ENCODE data around the gene DPH1.
"Not testable (repeated sequence)": the region's sequence is repeated elsewhere in the genome, so short reads cannot be mapped to it uniquely, and the experiment has no call there.

DPH1 gene

DNA sequence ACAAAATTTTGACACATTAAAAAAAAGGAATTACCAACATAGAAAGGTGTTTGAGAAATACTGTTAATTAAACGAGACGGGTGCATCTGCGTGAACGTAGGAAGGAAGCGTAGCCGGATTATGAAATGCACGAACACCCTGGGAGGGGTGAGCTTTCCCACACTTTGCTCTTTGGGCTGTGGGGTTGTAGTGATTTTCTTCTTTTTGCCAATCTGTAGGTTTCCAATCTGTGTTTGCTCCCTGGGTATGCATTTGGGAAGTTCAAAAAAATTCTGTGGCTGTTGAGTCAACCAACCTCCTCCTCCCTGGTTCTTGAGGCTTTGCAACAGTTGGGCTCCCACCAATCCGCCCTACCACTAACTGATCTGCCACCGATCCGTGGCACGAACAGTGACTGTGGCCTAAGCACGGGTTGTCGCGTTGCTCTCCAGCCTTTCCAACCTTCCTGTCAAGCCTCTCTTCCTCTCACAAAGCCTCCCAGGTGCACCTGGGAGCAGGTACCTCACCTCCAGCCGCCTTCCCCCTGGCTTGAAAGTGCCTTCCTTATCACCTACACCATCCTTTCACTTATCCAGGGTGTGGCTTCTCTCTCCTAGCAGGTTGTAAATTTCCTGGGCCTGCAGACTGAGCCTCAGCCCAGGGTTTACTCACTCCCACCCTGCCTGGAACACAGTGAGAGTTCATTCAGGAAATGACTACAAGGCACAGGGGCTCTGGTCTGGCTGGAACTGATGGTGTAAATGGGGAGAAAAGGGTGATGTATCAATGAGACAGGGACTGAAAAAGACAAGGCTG, 21.4 kb upstream of the DPH1 start:
- no peak for DNase-seq (ENCODE audit: low read depth in 3 of 3, low spot score in 1 of 3)

DNA sequence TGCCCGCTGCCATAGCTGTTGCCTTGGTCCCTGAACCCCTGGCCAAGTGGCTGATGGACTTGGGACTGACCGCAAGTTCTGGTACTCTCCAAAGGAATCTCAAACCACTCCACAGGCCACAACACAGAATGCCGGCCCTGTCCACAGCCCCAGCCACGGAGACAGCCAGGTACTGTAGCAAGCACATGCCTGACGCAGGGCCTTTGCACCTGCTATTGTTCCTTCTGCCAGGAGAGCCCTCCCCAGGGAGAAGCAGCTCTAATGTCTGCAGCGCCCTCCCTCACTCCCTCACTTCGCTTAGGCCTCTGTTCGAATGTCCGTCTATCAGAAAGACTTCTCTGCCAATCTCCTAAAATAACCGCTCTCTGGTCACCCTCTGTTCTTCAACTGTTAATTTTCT, 20.2 kb upstream of the DPH1 start:
- no peak for DNase-seq (ENCODE audit: low read depth in 3 of 3, low spot score in 1 of 3)

DNA sequence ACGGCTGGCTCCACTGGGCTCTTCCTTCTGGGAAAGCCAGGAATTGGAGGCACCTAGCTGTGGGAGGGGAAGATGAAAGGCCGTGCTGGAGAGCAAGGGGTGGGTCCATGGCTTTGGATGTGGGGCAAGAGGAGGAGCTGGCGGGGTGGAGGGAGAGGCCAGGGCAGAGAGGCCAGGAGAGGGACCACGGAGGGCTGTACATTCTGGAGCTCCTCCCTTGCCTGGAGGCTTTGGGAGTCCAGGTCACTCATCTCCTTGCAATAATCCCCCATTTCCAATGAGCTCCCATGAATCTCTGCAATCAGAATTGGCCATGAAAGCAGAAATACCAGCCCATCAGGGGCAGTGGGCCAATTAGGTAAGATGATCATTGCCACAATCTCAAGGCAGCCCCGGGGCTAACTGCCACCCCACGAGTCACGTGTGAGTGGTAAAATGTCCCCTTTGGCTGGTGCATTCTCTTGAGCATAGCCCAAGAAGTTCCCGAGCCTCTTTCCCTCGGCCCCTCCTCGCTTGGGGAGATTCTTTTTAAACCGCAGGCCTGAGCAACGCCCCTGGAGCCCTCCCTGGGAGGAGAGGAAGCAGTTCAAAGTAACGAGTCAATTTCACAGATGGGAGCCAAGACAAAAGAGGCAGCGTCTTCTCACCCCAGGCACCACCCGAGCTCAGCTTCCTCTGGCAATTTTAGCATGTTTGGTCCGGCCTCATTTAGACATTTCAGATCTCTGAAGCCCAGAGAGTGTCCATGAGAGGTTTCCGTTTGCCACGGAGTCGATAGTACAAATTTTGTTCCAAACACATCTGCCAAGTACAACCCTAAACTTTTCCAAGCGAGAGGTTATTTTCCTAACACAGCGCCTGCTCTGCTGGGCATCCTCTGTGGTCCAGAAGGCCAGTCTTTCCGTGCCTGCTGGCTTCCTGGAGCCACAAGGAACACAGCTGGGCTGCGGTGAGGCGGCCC, 18.3 kb upstream of the DPH1 start:
- no peak for DNase-seq (ENCODE audit: low read depth in 3 of 3, low spot score in 1 of 3)

DNA sequence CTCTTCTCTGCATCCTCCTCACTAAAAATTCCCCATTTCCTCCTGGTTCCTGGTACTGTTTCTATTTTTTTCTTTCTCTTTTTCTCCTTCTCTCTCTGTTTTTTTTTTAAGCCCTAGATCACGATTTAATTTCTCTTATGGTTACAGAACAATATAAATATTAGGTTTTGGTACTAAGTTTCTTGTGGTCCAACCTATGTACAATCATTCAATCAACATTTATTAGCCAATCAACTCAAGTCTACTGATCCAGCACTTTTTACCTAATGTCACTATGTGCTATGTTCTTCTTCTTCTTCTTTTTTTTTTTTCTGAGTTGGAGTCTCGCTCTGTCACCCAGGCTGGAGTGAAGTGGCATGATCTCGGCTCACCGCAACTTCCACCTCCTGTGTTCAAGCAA, 17.5 kb upstream of the DPH1 start:
- DNase-seq (ENCODE audit: low read depth in 3 of 3, low spot score in 1 of 3) = no peak

DNA sequence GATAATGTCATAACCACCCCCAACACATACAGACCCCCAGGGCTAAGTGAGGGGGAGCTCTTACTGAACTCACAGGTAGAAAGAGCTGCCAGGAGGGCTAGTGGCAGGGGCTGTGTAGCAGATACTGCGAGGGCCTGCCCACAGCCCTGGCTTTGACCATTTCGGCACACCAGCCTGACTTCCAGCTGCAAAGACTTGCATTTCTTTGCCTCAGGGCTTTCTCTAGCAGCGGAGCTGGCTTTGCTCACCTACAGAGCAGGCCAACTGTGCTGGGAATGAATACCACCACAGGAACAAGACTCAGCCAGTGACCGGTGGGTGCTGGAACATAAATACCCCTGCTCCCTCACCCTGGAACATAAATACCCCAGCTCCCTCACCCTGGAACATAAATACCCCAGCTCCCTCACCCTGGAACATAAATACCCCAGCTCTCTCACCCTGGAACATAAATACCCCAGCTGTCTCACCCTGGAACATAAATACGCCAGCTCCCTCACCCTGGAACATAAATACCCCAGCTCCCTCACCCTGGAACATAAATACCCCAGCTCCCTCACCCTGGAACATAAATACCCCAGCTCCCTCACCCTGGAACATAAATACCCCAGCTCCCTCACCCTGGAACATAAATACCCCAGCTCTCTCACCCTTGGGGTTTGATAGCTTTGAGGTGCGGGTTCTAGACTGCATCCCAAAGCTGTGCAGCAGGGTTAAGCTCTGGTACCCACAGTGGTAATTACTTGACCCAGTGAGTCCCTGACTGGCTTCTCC, 16.5 kb upstream of the DPH1 start:
- not testable (repeated sequence) for DNase-seq (ENCODE audit: low read depth in 3 of 3, low spot score in 1 of 3)

DNA sequence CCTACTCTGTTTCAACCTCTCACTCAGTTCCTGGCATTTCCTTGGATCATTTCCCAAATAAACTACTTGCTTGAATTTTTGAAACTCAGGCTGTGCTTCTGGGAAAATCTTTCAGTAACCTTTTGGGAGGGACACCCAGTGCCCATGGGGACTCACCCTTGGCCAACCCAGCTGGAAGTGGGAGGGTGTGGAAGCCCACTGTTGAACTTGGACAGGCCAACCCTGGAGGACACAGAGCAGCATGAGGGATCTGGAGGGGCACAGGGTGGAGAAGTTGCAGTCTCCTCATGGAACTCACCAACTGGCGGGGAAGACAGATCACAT, 16.0 kb upstream of the DPH1 start:
- no peak for DNase-seq (ENCODE audit: low read depth in 3 of 3, low spot score in 1 of 3)

DNA sequence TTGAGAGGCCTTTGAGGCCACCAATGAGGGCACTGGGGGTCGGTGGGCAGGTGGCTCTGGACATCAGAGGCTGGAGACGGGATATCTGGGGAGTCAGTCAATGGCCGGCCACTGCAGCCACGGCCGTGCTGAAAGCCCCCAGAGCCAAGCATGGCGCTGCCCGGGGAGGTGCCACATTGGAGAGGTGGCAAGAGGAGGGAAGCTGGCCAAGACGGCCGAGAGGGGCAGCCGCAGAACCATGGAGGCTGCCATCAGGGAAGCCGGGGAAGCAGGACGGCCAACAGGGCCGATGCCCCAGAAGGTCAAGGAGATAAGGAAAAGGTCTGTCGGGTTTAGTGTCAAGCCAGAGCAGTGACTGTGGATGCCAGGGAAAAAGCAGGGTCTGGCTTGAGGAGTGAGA, 14.6 kb upstream of the DPH1 start:
- no peak for DNase-seq (ENCODE audit: low read depth in 3 of 3, low spot score in 1 of 3)

DNA sequence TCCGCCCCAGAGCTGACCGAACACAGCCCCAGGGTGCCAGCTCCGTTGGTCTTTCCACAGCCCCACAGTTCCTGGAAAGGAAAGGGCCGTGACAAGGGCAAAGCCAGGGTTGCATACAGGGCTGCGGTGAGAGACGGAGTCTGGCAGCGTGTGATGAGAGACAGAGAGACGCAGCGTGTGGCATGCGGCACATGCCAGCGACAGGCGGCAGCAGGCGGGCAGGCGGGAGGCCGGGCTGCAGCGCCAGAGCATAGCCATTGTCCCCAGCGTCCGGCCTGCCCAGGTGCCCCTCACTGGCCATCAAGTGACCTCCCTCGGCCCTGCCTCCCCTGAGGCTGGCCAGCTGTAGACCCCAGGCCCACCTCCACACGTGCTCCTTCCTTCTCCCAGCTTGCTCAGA, 13.5 kb upstream of the DPH1 start:
- DNase-seq (ENCODE audit: low read depth in 3 of 3, low spot score in 1 of 3) = no peak

DNA sequence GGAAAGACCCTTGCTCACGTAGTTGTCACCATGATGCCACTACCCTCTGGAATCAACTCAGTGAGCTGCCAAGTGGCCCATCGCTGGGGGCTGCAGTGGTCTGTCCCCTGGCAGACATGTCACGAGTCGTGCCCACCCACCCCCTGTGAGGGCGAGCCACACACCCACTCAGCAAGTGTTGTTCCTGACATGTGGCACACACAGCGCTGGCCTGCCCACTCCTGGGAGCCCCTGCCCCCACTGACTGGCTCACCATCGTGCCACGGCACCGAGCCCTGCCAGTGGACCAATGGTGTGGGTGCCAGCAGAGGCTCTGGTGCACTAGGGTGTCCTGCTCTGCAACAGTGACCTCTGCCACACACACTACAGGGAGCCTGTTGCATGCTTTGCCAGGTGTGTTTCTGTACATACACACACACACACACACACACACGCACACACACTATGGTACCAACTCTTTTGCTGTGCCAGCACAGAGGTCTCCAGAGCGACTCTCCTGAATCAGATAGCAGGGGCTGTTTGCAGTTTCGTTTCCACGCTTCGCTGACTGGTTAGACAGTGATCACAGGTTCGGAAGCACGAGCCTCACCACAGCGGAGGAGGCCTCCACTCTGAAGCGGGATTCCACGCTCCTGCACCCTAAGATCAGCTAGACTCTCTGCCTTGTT, 12.5 kb upstream of the DPH1 start:
- DNase-seq (ENCODE audit: low read depth in 3 of 3, low spot score in 1 of 3) = no peak

DNA sequence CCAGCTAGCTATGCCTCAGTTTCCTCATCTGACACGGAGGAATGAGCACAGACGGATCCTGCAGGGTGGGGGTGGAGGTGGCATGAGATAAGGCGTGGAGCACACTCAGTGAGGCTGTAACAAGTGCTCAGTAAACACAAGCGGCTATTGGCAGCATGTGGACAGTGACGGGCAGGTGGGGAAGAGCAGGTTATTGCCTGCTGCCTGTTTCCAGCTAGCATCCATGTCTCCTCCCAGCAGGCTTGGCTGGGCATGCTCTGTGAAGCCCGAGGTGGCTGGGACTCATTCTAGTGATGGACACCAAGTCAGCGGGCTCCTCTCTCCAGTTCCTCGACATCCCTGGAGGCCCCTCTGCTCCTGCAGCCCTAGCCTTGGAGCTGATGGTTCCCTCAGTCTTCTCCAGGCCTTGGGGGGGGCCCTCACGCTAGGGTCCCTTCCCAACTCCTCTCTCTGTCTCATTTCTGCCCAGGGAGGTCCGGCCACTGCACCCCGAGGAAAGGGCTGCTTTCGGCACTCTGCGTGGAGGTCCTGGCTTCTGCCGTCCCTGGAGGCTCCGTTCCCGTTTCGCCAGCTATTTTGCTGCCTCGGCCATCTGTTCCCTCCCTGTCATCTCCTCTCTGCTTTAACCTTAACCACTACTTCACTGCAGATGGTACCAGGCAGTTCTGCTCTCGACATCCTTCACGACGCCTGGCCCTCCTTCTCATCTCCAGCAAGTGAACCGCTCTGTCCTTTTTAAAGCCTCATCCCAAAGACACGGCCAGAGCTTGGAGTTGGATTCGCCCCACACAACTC, 11.0 kb upstream of the DPH1 start:
- no peak for DNase-seq (ENCODE audit: low read depth in 3 of 3, low spot score in 1 of 3)

DNA sequence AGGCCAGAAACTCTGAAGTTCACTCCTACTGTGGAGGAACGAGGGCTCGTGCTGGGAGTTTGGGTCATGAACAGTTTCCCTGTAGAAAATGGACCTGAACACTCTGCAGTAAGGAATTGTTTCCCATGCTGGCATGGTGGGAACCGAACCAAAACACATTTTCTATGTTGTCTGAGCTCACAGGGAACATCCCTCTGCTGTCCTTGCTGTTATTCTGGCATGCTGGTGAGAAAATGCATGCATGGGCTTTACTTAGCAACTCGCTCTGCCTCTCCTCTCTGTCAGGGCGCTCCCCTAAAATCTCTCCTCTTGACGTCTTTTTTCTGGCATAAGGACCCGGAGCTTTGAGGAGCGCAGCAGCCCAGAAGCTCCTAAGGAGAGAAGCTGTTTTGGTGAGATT, 10.2 kb upstream of the DPH1 start:
- DNase-seq (ENCODE audit: low read depth in 3 of 3, low spot score in 1 of 3) = no peak

DNA sequence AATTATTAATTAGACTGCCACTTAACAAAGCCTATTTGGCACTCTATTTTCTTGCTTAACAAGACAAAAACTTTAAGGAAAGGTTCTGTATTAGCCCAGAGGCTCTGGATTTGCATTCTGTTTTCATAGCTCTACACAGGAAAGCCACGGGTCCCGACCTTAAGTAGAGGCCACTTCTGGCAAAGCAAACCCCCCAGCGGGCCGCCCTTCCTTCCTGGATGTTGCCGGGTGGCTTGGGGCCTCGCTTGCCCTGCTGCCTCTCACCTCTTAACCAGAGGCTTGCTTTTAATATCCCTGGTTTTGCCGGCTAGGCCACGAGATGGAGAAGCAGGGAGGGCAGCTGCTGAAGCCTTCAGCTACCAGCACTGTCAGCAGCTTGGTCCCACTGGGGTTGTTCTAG, 9.2 kb upstream of the DPH1 start:
- DNase-seq (ENCODE audit: low read depth in 3 of 3, low spot score in 1 of 3) = no peak

DNA sequence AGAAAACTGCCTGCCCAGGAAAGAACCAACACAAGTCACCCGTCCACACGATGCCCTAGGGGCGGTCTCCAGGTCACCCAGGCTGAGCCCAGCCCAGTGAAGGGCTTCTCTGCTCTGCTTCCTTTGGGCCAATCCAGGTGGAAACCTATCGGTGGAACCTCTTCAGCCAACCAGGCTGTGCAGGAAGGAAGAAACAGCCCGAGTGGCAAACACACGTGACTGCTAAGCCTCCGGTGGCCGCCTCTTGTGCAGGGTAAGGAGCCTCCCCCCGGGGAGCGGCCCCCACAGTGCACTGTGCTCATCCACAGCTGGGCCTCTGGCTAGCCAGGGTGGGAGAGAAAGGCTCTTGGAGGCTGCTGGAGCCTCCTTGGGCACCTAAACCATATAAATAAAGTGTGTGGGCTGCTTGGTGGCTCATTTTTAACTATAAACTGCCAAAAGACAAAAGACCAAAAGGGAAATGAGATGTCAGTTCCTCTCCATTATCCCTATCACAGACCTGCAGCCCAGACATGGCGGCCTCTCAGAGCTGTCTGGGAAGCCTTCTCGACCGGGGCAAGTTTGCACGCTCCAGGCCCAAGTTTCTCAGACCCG, 7.2 kb upstream of the DPH1 start:
- DNase-seq (ENCODE audit: low read depth in 3 of 3, low spot score in 1 of 3) = no peak

DNA sequence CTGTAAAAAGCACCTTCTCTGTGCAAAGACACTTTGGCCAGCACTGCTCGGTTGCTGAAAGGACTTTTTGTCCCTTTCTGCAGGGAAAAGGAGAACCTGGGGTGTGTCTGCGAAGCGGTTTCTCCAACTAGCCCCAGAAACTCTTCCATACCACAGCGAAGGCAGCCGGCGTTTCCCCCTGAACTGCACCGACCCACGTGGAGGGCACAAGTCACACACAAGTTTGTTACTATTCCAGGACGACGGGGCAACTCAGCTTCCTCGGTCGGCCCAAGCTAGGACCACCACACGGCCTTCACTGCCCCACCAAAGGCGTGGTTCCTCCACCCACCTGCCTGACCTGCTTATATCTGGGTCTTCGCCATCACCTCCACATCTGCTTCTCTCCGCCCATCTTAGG, 6.7 kb upstream of the DPH1 start:
- DNase-seq (ENCODE audit: low read depth in 3 of 3, low spot score in 1 of 3) = no peak

DNA sequence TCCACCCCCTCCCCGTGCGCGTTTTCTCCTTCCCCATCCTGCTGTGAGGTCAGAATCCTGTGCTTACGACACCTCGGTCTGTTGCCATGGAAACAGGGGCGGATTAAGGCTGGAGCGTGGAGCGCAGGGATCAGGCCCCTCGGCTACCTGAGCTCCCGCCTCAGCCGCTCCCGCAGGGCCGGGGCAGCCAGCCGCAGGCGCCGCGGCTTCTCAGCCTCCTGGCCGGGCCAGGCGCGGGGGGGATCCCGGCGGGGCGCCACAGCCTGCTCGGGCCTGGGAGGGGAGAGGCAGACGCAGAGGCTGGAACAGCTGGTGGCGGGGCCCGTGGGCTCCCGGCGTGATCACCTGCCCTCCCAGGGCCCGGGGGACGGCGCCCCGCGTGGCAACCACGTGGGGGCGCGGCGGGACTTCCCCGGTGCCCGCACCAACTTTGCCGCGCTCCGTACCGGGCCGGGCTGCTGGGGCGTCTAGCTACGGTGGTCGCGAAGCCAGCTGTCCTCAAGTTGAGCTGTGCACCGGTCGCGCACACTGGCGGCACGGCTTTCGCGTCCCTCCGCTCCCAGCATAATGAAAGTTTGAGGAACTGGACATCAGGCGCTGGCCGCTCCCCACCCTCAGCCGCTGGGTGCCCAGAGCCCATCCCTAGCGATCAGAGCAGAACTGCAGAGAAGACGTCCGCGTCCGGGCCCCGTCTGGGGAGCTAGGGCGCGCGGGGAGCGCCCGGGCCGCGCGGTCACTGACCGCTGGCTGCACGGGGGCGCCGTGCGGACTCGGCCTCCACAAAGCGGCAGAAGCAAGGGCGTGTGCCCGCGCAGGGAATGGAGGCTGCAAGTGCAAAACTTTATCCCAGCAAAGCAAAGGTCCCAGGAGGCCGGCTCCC, 6.0 kb upstream of the DPH1 start:
- DNase-seq (ENCODE audit: low read depth in 3 of 3, low spot score in 1 of 3) = no peak

DNA sequence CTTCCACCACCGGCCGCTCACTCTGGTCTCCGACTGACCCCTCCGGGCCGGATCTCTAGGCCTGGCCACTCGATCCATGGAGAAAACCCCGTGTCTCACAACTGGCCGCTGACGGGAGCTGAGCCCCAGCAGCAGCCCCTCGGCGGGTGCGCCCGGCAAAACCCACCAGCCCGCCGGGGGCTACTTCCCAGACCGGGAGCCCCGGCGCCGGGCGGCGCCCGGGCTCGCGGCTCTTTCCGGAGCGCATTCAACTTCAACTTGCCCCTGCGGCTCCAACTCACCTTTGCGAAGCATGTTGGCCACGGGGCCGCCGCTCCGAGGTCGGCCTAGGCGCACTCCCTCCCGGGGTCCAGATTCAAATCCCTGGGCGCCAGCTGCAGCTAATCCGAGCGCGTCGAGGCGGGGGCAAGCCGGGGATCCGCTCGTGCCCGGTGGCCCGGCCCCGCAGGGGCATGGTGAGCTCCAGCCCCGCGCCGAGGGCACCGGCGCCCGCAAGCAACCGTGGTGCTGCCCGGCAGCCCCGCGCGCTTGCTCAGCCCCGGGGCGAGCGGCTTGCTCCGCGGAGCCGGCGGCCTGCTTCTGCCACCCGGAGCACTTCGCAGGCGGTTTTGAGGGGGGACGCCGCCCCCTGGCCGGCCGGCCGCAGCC, 5.3 kb upstream of the DPH1 start:
- no peak for DNase-seq (ENCODE audit: low read depth in 3 of 3, low spot score in 1 of 3)

DNA sequence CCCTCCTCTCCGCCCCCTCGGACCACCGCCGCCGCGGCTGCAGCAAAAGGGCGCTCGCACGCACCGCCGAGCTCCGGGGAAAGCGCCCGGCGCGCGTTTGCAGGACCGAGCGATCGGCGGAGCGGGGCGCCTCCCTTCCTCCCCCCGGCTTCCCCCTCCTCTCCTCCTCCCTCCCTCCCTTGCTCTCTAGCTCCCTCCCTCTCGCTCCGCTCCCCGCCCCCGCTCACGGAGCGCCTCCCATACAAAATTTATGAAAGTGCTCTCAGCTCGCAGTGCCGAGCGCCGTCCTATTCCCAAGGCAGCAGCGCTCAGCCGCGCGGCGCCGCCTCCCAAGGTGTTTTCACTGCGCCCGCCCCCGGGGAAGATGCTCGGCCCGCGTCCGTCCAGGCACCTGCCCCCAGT, 4.7 kb upstream of the DPH1 start, which contains the start of gene RTN4RL1:
TSS of gene RTN4RL1 (minus strand) at position 115 of the 402 bp plus-strand sequence. CDS start 469 bp downstream, outside the sequence.
- peak; percentile 42 to 57 (median 54) for DNase-seq (ENCODE audit: low read depth in 3 of 3, low spot score in 1 of 3)

DNA sequence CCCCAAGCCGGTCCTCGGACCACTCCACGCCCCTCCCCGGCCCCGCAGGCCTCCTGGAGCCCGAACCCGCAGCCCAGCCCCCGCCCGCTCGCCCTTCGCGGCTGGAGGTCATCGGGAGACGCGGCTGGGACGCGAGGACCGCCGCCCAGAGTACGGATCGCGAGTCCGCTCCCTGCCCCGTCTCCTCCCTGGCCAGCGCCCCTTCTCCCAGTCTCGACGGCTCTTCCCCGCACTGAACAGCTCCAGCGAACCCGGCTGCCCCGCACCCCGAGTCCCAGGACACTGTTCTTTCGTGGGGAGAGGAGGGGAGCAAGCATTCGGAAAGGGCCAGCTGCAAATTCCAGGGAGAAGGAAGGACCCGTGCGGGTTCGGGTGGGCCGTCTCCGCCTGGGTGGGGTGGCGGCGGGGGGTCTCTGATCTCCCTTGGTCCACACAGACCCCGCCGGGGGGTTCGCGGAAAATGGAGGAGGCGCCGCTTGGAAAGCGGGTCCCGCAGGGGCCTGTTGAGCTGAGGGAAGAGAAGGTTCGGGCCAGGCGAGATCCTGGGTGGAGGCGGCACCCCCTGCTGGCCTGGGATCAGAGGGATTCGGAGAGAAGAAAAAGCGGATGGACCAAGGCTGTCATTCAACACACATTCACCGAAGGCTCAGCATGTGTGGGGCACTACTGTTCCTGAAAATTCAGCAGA, 4.2 kb upstream of the DPH1 start:
- no peak for DNase-seq (ENCODE audit: low read depth in 3 of 3, low spot score in 1 of 3)

All from stimulated activated CD4-positive, alpha-beta T cell treated with anti-CD3 and anti-CD28 coated beads, TNF-alpha, amount 100 ng/mL, for 1 hour (primary cell).